Breast epithelium (tissue), 4 donors: Measurements from ENCODE around the gene JMJD1C. TPM values are rescaled to one million over a fixed set of nuclear protein-coding genes. Genes with fewer than 3 reads are reported as not detected.

ENCODE experiments used
- DNase-seq, 2 donors: peaks; one replicate each; pipeline ENCODE4 v3.0.0-alpha.2; 2019; ENCODE audit warnings: low spot score in 2 of 2
- H3K27ac ChIP-seq, 2 donors: fragments of 200-600 bp; sonication (generic) in 1 of 2; one replicate each; pipeline ENCODE4 v1.5.1; 2016 to 2019; ENCODE audit warnings: mild to moderate bottlenecking in 1 of 2
- H3K27me3 ChIP-seq, 2 donors: fragments of 200-600 bp; sonication (generic) in 1 of 2; one replicate each; pipeline versions ENCODE4 v1.5.1 to v1.6.0; 2017 to 2019; ENCODE audit warnings: control low read depth in 1 of 2, mild to moderate bottlenecking in 1 of 2
- H3K36me3 ChIP-seq: fragments of 200-600 bp; one replicate; pipeline ENCODE4 v1.5.1; 2019
- H3K4me1 ChIP-seq, 2 donors: fragments of 200-600 bp; sonication (generic); one replicate each; pipeline ENCODE4 v1.5.1; 2016 to 2019; ENCODE audit warnings: control low read depth in 1 of 2
- H3K4me3 ChIP-seq, 3 donors: fragments of 200-600 bp; sonication (generic); 1 replicate in 2 of 3; 2 replicates in 1 of 3; pipeline ENCODE4 v1.5.1; 2016 to 2019; ENCODE audit warnings: mild to moderate bottlenecking in 3 of 3, moderate library complexity in 2 of 3
- H3K9me3 ChIP-seq, 2 donors: fragments of 200-600 bp; sonication (generic) in 1 of 2; one replicate each; pipeline ENCODE4 v1.5.1; 2016 to 2019; ENCODE audit warnings: control low read depth in 1 of 2
- CTCF ChIP-seq, 3 donors: fragments of 450-650 bp; IDR thresholded peaks; one replicate each; pipeline ENCODE4 v1.5.1; 2016 to 2017; ENCODE audit warnings: antibody characterized with exemption in 3 of 3, mild to moderate bottlenecking in 3 of 3, moderate library complexity in 3 of 3
- POLR2A ChIP-seq: fragments of 450-650 bp; IDR thresholded peaks from one replicate; pipeline ENCODE4 v1.6.1; 2016; ENCODE audit warnings: antibody characterized with exemption, mild to moderate bottlenecking, moderate library complexity
- POLR2AphosphoS5 ChIP-seq, 3 donors: sonication (generic); formaldehyde crosslinking; IDR thresholded peaks; one replicate each; pipeline ENCODE4 v1.6.1; 2017; ENCODE audit warnings: antibody characterized with exemption in 3 of 3
- intact Hi-C: fragments of 100-400 bp; cut with DNase I; formaldehyde crosslinking; loops from one replicate; pipeline ENCODE4 v1.15.1; 2023; ENCODE audit warnings: low total_unique reads
- total RNA-seq, 3 donors: library from RNA; depleted of rRNA; stranded (reverse); fragments of >200 nt; gene quantifications; one replicate each; pipeline ENCODE4 v1.1.0, GENCODE V29; 2016

JMJD1C gene
- total RNA-seq, 3 donors from 2014 or later: 134 to 327 (median 162) TPM

- no peak for DNase-seq
- no peaks in the 10 kb centered on the region for H3K27me3 ChIP-seq
- no peak overlapping the region for H3K4me3 ChIP-seq
- no peaks in the 10 kb centered on the region for H3K36me3 ChIP-seq
- H3K9me3 ChIP-seq: no peaks in the 10 kb centered on the region
- TF ChIP-seq POLR2AphosphoS5 (IDR thresholded peaks at IDR 0.05): no peak
- no peak for TF ChIP-seq POLR2A
- TF ChIP-seq CTCF (IDR thresholded peaks at IDR 0.05): no peak
- intact Hi-C loops: no loop called here
- no peaks in the 10 kb centered on the region for H3K4me1 ChIP-seq
- H3K27ac ChIP-seq: no peak overlapping the region
These were observed 341.9 kb downstream of the JMJD1C start for GRCh38 chr10:63123727-63124362.

- TF ChIP-seq POLR2AphosphoS5 (IDR thresholded peaks at IDR 0.05): no peak
- TF ChIP-seq POLR2A: no peak
- no peak for TF ChIP-seq CTCF (IDR thresholded peaks at IDR 0.05)
- Histone ChIP-seq H3K9me3 (no peaks in the 10 kb centered on the region), H3K4me1 (peaks cover 0 to 4% of the 10 kb centered on the region in 2 donors), H3K36me3 (no peaks in the 10 kb centered on the region), H3K4me3 (no peak overlapping the region), H3K27me3 (no peaks in the 10 kb centered on the region), H3K27ac (peak overlapping the region in 1 of 2 donors; percentile 48)
- DNase-seq: no peak
- intact Hi-C loops: no loop called here
These were observed 345.2 kb downstream of the JMJD1C start for GRCh38 chr10:63120554-63120953.

DNA sequence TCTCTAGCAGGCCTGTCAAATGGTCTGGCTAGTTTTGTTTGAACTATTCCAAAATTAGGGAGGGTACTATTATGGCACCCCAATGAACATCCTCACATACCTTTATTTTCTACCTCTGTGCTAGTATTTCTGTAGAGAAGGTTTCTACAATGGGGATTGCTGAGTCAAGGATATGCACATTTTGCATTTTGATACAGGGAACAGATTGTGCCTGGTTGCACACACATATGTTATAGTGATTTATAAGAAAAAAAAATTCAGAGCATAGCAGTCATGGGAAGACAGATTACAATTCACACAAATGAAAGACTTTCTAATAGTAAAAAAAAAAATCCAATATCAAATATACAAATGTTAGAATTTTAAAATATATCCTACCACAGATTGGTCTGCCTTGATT, 346.7 kb downstream of the JMJD1C start:
- Histone ChIP-seq H3K27me3 (no peaks in the 10 kb centered on the region), H3K27ac (no peak overlapping the region), H3K36me3 (no peaks in the 10 kb centered on the region), H3K4me1 (peaks cover 4 to 8% of the 10 kb centered on the region in 2 donors), H3K9me3 (no peaks in the 10 kb centered on the region), H3K4me3 (no peak overlapping the region)
- DNase-seq: no peak
- no peak for TF ChIP-seq CTCF (IDR thresholded peaks at IDR 0.05)
- no peak for TF ChIP-seq POLR2A
- no peak for TF ChIP-seq POLR2AphosphoS5 (IDR thresholded peaks at IDR 0.05)
- intact Hi-C loops: no loop called here

Other genes with a start within 250 kb of the JMJD1C start
- gene REEP3, start 55.4 kb upstream of the JMJD1C start, total RNA-seq: 10 to 100 TPM; 55.4 to 74.1 (median 63.6) TPM